SU-DHL-6 (cell line): ENCODE results near the gene CUL1.

ENCODE experiments used
- H2AFZ ChIP-seq: fragments of 200-600 bp; sonication (generic); 2 replicates; pipeline ENCODE4 v1.6.1; 2014; ENCODE audit warnings: low read depth, mild to moderate bottlenecking, moderate library complexity, mixed read lengths, antibody characterized with exemption, low read length; ENCODE audit not compliant: severe bottlenecking
- H3F3A ChIP-seq: fragments of 200-600 bp; shearing (Covaris generic); 2 replicates; pipeline ENCODE4 v1.6.0; 2016; ENCODE audit warnings: antibody characterized with exemption, mild to moderate bottlenecking; ENCODE audit not compliant: insufficient read depth
- H3K27ac ChIP-seq: fragments of 200-600 bp; sonication (generic); 2 replicates; pipeline ENCODE4 v1.5.1; 2016; ENCODE audit warnings: low read depth, mild to moderate bottlenecking, low read length, moderate library complexity, mixed read lengths
- H3K27me3 ChIP-seq: fragments of 200-600 bp; sonication (generic), shearing (Covaris generic); 2 replicates; pipeline ENCODE4 v1.6.0; 2014; ENCODE audit warnings: mild to moderate bottlenecking, low read length
- H3K36me3 ChIP-seq: fragments of 200-600 bp; sonication (generic); 2 replicates; pipeline ENCODE4 v1.6.1; 2014; ENCODE audit warnings: mild to moderate bottlenecking, low read length, mixed read lengths
- H3K4me2 ChIP-seq: fragments of 300-600, 200-600 bp; shearing (Covaris generic), sonication (generic); 2 replicates; pipeline ENCODE4 v1.6.0; 2014; ENCODE audit warnings: low read length, low read depth, mild to moderate bottlenecking; ENCODE audit not compliant: poor library complexity, severe bottlenecking
- H3K4me3 ChIP-seq: fragments of 200-600 bp; sonication (generic); 2 replicates; pipeline ENCODE4 v1.5.1; 2014; ENCODE audit warnings: antibody characterized with exemption, low read length, mild to moderate bottlenecking, mixed read lengths; ENCODE audit not compliant: insufficient read depth, poor library complexity, severe bottlenecking
- H3K79me2 ChIP-seq: fragments of 200-600 bp; sonication (generic); 2 replicates; pipeline ENCODE4 v1.6.1; 2014; ENCODE audit warnings: mild to moderate bottlenecking, low read length, moderate library complexity; ENCODE audit not compliant: insufficient read depth
- H3K9ac ChIP-seq: fragments of 200-600 bp; sonication (generic); 2 replicates; pipeline ENCODE4 v1.7.0; 2014; ENCODE audit warnings: mild to moderate bottlenecking, low read length
- H3K9me2 ChIP-seq: fragments of 200-600 bp; sonication (generic); replicated peaks from 2 replicates; pipeline ENCODE4 v1.6.1; 2014; ENCODE audit warnings: low read length; ENCODE audit not compliant: insufficient read depth
- H3K9me3 ChIP-seq: fragments of 200-600 bp; sonication (generic); 2 replicates; pipeline ENCODE4 v1.6.1; 2014; ENCODE audit warnings: low read length, mixed read lengths; ENCODE audit not compliant: insufficient read depth
- H4K20me1 ChIP-seq: fragments of 200-600 bp; sonication (generic); 2 replicates; pipeline ENCODE4 v1.6.1; 2014; ENCODE audit warnings: low read depth, mild to moderate bottlenecking, antibody characterized with exemption, low read length, moderate library complexity, mixed read lengths
- CTCF ChIP-seq: fragments of 200-600 bp; sonication (generic); IDR thresholded peaks from one replicate; pipeline ENCODE4 v1.5.1; 2017; ENCODE audit warnings: antibody characterized with exemption, mild to moderate bottlenecking, low read length, moderate library complexity; ENCODE audit not compliant: insufficient read depth, poor library complexity, severe bottlenecking
- EZH2phosphoT487 ChIP-seq: fragments of 200-600 bp; sonication (generic), shearing (Covaris generic); conservative IDR thresholded peaks from 2 replicates; pipeline ENCODE4 v1.6.1; 2018; ENCODE audit warnings: mild to moderate bottlenecking, antibody characterized with exemption, low read length, moderate library complexity, mixed read lengths

Gene CUL1

GRCh38 chr7:148719753-148720152 is 21.1 kb downstream of the CUL1 start:
- no peaks in the 10 kb centered on the region for H3K9me3 ChIP-seq
- no peaks in the 10 kb centered on the region for H3K9me2 ChIP-seq
- peaks cover 64% of the 10 kb centered on the region for H4K20me1 ChIP-seq
- no peak overlapping the region for H3K27ac ChIP-seq
- H3K9ac ChIP-seq: no peak overlapping the region
- TF ChIP-seq EZH2phosphoT487 (no peak), CTCF (no peak)
- 0 out of 2 replicates have a peak, but pooled peaks cover under 1% of the 10 kb centered on the region for H3F3A ChIP-seq
- H3K79me2 ChIP-seq: peaks cover 100% of the 10 kb centered on the region
- no peak overlapping the region for H2AFZ ChIP-seq
- no peak overlapping the region for H3K4me2 ChIP-seq
- no peaks in the 10 kb centered on the region for H3K27me3 ChIP-seq
- H3K36me3 ChIP-seq: no peaks in the 10 kb centered on the region
- no peak overlapping the region for H3K4me3 ChIP-seq

GRCh38 chr7:148720472-148720871 is 21.8 kb downstream of the CUL1 start:
- Histone ChIP-seq H3F3A (no peaks in the 10 kb centered on the region), H3K27me3 (no peaks in the 10 kb centered on the region), H3K4me3 (no peak overlapping the region), H3K9me2 (no peaks in the 10 kb centered on the region), H3K79me2 (peaks cover 100% of the 10 kb centered on the region), H4K20me1 (peaks cover 57% of the 10 kb centered on the region), H3K27ac (no peak overlapping the region), H2AFZ (no peak overlapping the region), H3K4me2 (no peak overlapping the region), H3K9ac (no peak overlapping the region), H3K36me3 (no peaks in the 10 kb centered on the region), H3K9me3 (no peaks in the 10 kb centered on the region)
- no peak for TF ChIP-seq EZH2phosphoT487
- no peak for TF ChIP-seq CTCF

GRCh38 chr7:148721390-148721789 is 22.7 kb downstream of the CUL1 start:
- Histone ChIP-seq H3K27me3 (no peaks in the 10 kb centered on the region), H3K4me3 (no peak overlapping the region), H2AFZ (no peak overlapping the region), H3K9me3 (no peaks in the 10 kb centered on the region), H3K36me3 (no peaks in the 10 kb centered on the region), H3F3A (no peaks in the 10 kb centered on the region), H3K27ac (no peak overlapping the region), H3K79me2 (peaks cover 100% of the 10 kb centered on the region), H3K9ac (no peak overlapping the region), H3K9me2 (no peaks in the 10 kb centered on the region), H3K4me2 (no peak overlapping the region), H4K20me1 (peaks cover 56% of the 10 kb centered on the region)
- TF ChIP-seq EZH2phosphoT487 (no peak), CTCF (no peak)
